OCI-LY1 (cell line): ENCODE data around the gene LPGAT1.

Experiments used
- EZH2 ChIP-seq: fragments of 200-600 bp; sonication (generic), shearing (Covaris generic); IDR thresholded peaks from 2 replicates; pipeline ENCODE4 v1.8.0; 2017; ENCODE audit warnings: borderline replicate concordance, mixed run types, mild to moderate bottlenecking, antibody characterized with exemption, low read length, moderate library complexity, mixed read lengths
- TF ChIP-seq, protein P1 (sequence below): fragments of 200-600 bp; sonication (generic), shearing (Covaris generic); IDR thresholded peaks from 2 replicates; pipeline ENCODE4 v1.5.1; 2017; ENCODE audit warnings: mild to moderate bottlenecking, antibody characterized with exemption, low read length, moderate library complexity, mixed read lengths

DNA sequence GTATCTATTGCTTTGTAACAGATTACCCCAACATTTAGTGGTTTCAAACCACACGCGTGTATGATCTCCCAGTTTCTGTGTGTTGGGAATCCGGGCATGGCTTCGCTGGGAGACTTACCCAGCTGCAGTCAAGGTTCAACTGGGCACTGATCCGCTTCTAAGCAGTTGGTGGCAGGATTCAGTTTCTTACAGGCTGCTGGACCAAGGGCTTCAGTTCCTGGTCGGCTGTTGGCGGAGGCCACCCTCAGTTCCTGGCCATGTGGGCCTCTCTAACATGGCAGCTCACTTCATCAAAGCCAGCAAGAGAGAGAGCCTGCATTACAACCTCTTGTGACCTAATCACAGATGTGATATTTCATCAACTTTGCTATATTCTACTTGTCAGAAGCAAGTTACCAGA is 101.3 kb downstream of the LPGAT1 start:
- TF ChIP-seq, protein P1, sequence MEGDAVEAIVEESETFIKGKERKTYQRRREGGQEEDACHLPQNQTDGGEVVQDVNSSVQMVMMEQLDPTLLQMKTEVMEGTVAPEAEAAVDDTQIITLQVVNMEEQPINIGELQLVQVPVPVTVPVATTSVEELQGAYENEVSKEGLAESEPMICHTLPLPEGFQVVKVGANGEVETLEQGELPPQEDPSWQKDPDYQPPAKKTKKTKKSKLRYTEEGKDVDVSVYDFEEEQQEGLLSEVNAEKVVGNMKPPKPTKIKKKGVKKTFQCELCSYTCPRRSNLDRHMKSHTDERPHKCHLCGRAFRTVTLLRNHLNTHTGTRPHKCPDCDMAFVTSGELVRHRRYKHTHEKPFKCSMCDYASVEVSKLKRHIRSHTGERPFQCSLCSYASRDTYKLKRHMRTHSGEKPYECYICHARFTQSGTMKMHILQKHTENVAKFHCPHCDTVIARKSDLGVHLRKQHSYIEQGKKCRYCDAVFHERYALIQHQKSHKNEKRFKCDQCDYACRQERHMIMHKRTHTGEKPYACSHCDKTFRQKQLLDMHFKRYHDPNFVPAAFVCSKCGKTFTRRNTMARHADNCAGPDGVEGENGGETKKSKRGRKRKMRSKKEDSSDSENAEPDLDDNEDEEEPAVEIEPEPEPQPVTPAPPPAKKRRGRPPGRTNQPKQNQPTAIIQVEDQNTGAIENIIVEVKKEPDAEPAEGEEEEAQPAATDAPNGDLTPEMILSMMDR, result no peak
- TF ChIP-seq EZH2, result no peak
